Cerebellar cortex (tissue), 1 donor: ENCODE measurements around the gene LIMCH1.
"Not testable (repeated sequence)": the region's sequence is repeated elsewhere in the genome, so short reads cannot be mapped to it uniquely, and the experiment has no call there.

ENCODE experiments used
- DNase-seq: peaks from one replicate; pipeline ENCODE4 v3.0.0-alpha.2; 2015; ENCODE audit warnings: low spot score

LIMCH1 gene

GRCh38 chr4:41683326-41683725 is 145.4 kb downstream of the LIMCH1 start:
- no peak for DNase-seq

DNA sequence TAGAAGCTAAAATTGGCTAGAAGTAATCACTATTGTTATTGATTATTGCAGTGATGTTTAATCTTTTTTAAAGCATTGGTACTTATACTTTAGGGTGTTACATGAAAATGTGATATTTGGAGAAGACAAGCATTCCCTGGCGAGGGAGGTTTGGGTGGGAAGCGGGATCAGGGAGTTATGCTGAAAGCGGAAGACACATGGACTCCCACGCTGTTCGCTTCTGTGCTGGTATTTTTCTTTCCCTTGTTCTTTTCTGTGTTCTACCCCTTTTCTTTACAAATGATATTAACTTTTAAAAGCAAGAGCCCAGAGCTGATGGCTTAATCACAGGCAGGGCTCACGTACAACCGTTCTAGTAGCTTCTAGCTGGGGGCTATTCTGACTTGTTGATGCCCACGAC is 148.9 kb downstream of the LIMCH1 start:
- no peak for DNase-seq

DNA sequence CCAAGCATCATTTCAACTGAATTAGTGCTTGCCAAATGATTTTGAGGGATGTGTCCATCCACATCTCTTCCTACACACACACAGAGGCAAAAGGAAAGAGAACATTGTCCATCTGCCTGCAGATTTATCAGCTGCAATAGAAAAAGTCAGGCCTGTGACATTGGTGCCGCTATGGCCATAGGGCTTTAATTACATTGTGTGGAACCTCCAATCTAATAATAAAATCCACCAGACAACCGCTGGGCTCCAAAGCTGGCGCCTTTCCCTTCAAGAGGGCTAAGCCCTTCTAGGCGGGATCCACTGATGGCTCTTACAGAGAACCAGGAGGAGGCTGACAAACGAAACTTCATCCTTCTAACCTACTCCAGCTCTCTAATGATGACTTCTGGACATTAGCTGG is 150.0 kb downstream of the LIMCH1 start:
- DNase-seq: no peak

GRCh38 chr4:41692717-41693345 is 154.9 kb downstream of the LIMCH1 start:
- DNase-seq: peak; percentile 48

DNA sequence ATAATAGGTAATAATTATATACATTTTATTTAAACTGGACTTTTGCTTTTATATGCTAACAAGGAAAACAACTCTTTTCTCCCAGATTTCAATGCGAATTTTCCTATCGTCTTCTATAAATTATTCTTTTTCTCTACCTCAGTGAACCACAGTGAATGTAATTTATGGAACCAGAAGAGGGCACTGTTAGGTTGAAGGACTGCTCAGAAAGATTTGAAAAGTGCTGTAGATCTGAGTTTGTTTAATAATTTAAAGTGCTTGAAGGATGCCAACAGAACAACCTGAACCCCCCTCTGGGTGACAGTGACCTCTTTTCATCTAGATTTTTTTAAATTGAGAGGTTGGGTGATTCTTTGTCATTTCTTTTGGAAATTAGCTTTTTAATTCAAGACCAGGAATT is 155.7 kb downstream of the LIMCH1 start:
- DNase-seq: peak; percentile 21

GRCh38 chr4:41696131-41696530 is 158.2 kb downstream of the LIMCH1 start:
- no peak for DNase-seq

GRCh38 chr4:41696763-41697162 is 158.8 kb downstream of the LIMCH1 start:
- no peak for DNase-seq

- DNase-seq: no peak
Measured at GRCh38 chr4:41701983-41702382, 164.0 kb downstream of the LIMCH1 start.

- DNase-seq: no peak
Measured at GRCh38 chr4:41702770-41703169, 164.8 kb downstream of the LIMCH1 start.

DNA sequence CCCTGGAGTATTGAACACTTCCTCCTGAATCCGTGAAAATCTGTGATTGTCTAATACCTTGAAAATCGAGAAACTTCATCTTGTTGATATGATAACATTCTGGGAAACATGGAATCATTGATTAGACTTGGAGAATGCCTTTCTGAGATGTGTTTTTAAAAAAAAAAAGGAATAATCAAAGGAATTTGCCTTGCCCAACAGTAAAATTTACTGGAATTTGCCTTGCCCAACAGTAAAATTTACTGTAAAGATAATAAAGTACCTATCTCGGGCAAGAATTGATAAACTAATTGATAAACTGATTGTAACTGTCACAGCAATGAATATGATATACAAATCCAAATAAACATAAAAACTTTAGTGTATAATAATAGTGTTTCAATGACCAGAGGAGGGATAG is 165.8 kb downstream of the LIMCH1 start:
- no peak for DNase-seq

GRCh38 chr4:41709844-41710481 is 172.0 kb downstream of the LIMCH1 start:
- DNase-seq: no peak

DNA sequence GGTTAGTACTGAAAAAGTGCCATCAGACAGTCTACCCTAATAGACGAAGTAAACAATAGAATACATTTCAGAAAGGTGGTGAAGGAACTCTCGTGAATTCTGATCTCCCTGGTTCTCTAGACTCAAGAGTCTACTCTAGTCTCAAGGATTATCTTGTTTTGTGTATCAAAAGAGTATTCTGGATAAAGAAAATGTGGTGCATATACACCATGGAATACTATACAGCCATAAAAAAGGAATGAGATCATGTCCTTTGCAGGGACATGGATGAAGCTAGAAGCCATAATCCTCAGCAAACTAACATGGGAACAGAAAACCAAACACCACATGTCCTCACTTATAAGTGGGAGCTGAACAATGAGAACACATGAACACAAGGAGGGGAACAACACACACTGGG is 173.7 kb downstream of the LIMCH1 start:
- not testable (repeated sequence) for DNase-seq

DNA sequence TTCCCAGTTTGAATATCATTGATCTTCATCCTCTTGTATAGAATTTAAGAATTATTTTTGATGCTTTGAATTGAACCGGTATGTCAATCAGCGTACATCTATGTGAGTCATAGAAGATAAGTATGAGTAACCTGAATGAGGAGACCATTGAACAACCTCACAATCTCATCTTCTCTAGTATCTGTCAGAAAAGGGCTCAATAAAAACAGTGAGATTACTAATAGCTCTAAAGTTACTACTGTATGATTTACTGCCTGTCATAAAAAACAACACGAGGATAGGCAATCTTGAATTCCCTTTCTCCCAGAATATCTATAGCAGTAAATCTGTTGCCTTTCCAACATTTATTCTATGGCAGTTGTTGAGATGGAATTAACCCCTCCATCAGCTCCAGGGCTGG is 174.5 kb downstream of the LIMCH1 start:
- no peak for DNase-seq

DNA sequence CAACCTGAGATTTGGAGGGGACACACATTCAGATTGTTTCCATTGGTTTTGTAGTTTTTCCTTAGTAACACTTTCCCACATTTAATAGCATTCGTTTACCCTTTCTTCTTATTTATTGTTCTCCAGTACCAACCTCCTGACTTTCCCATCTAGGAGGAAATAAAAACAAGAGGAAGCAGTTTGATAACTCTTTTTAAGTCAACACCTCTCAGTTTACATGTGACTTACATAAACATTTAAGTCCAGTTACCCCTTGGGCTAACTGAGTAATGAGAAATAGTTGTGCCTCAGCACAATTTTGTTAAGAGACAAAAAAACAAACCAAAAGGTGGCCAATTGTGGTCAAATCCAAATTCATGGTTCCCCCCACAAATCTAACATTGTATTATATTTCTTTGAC is 175.8 kb downstream of the LIMCH1 start:
- DNase-seq: no peak

- DNase-seq: no peak
Measured at GRCh38 chr4:41714364-41715000, 176.5 kb downstream of the LIMCH1 start.

DNA sequence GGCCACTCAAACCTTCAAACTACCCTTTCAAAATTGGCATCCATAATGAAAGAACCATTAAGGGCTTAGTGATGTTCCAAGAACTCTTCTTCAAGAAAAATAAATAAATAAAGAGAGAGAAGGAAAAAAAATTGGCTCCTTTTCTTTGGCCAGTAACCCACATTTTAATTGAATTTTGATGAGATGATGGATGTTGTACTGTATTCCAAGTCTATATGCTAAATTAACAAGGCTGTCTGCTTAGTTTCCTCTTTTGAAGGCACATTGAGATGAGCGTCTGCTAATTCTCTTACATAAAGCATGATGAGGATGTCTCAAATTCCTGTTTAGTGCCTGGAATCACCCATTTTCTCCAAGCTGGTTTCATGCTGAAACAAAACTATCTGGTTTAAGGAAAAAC is 177.2 kb downstream of the LIMCH1 start:
- DNase-seq: no peak

DNA sequence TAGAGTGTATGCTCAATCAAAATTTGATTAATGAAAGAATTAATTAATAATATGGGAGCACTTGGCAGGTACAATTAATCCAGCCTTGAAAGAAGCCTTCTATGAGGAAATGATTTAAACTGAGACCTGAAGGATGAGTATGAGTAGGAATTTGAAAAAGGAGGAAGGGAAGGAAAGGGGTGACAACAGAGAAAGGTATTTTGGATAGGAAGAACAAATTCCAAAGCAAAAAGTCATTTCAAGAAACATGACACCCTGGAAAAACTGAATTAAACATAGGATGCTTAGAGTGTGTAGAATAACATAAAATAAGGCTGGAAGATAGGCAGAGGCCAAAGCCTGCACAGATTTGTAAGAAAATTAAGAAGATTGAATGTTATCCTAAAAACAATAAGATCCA is 180.9 kb downstream of the LIMCH1 start:
- no peak for DNase-seq

- DNase-seq: no peak
Measured at GRCh38 chr4:41719417-41719816, 181.5 kb downstream of the LIMCH1 start.

DNA sequence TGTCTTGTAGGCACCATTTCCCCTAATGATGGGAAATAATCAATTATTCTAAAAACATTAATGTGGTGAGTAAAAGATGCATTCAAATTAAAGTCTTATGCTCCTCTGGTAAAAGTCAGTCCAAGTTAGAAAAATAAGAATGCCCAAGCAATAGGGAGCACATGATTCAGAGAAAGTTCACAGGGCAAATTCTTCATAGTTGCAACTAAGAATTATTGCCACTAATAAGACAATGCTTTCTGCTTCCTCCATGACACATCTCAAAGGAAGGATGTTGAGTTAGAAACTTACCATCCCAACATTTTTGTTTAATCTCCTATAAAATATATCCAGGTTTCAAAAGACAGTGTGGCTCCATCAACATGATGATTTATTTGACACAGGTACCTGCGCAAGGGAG is 184.2 kb downstream of the LIMCH1 start:
- DNase-seq: no peak

DNA sequence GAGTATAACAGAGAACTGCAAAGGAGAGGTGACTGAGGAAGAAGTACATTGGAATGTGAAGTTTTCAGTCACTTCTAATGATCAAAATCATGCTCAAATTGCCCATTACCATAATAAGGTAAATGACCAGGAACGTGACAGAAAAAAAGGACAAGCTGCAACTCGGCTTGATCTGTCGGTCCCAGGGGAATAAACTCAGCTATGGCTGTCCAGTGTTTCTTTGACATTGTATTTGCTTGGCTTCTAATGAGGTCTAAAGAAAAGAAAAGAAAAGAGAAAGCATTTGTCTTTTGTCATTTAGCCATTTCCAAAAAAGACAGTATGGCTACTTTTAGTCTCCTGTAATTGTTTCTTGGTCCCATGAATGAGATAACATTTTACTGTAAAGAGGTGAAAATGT is 185.3 kb downstream of the LIMCH1 start:
- no peak for DNase-seq

DNA sequence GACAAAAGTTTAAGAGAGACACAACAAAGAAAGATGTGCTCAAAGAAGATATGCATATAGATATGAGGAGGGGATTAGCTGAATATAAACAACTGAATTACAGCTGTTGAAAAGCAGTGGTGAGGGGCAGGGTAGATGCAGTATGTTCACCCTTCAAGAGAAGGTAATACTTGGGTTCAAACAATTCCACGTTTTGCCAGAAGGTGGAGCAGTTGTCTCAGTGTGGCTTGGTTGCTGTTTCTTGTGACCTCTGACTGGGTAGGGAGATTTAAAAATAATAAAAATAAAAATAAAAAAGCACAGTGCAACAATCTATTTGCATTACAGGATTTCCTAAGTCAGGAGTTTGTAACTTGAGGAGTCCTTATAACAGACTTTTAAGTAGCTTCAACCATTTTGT is 187.3 kb downstream of the LIMCH1 start:
- no peak for DNase-seq

- DNase-seq: no peak
Measured at GRCh38 chr4:41727861-41728572, 190.1 kb downstream of the LIMCH1 start.

GRCh38 chr4:41728573-41728913 is 190.6 kb downstream of the LIMCH1 start:
- DNase-seq: no peak
